Left forelimb (tissue), 1 donor: Measurements from ENCODE around the gene PSMD13.
"Not testable (repeated sequence)": the region's sequence is repeated elsewhere in the genome, so short reads cannot be mapped to it uniquely, and the experiment has no call there.

Experiments used
- DNase-seq: peaks from one replicate; pipeline ENCODE4 v3.0.0-alpha.2; 2018; ENCODE audit warnings: low spot score

Gene PSMD13

GRCh38 chr11:250274-250673 is 13.5 kb downstream of the PSMD13 start:
- DNase-seq = no peak

- DNase-seq = no peak
These were observed 14.0 kb downstream of the PSMD13 start for GRCh38 chr11:250740-251299.

GRCh38 chr11:251550-251949 is 14.8 kb downstream of the PSMD13 start:
- no peak for DNase-seq

- no peak for DNase-seq
These were observed 15.9 kb downstream of the PSMD13 start for GRCh38 chr11:252666-253065.

- no peak for DNase-seq
These were observed 16.5 kb downstream of the PSMD13 start for GRCh38 chr11:253160-253885.

GRCh38 chr11:253886-254270 is 17.1 kb downstream of the PSMD13 start:
- DNase-seq = no peak

GRCh38 chr11:255176-255575 is 18.4 kb downstream of the PSMD13 start:
- DNase-seq = no peak

GRCh38 chr11:255816-256215 is 19.0 kb downstream of the PSMD13 start:
- DNase-seq = no peak

GRCh38 chr11:256952-257737 is 20.4 kb downstream of the PSMD13 start:
- no peak for DNase-seq

- no peak for DNase-seq
These were observed 21.2 kb downstream of the PSMD13 start for GRCh38 chr11:257766-258493.

GRCh38 chr11:259413-259812 is 22.6 kb downstream of the PSMD13 start:
- DNase-seq = no peak

GRCh38 chr11:261624-262023 is 24.8 kb downstream of the PSMD13 start:
- no peak for DNase-seq

GRCh38 chr11:266676-267439 is 30.1 kb downstream of the PSMD13 start:
- no peak for DNase-seq

- no peak for DNase-seq
These were observed 30.8 kb downstream of the PSMD13 start for GRCh38 chr11:267491-267994.

GRCh38 chr11:268716-269145 is 32.0 kb downstream of the PSMD13 start:
- not testable (repeated sequence) for DNase-seq

- no peak for DNase-seq
These were observed 32.5 kb downstream of the PSMD13 start for GRCh38 chr11:269146-269890.

GRCh38 chr11:270451-271318 is 33.9 kb downstream of the PSMD13 start:
- DNase-seq = no peak

- no peak for DNase-seq
These were observed 34.5 kb downstream of the PSMD13 start for GRCh38 chr11:271319-271715.

- no peak for DNase-seq
These were observed 35.6 kb downstream of the PSMD13 start for GRCh38 chr11:272195-272930.
